T-helper 22 cell (primary cell): ENCODE data around the gene RHOT2.
"Not testable (repeated sequence)": the region's sequence is repeated elsewhere in the genome, so short reads cannot be mapped to it uniquely, and the experiment has no call there.

Experiments used
- DNase-seq: peaks from one replicate; pipeline ENCODE4 v3.0.0-alpha.2; 2020; ENCODE audit warnings: low read depth

RHOT2 gene

GRCh38 chr16:700684-701584 lies 33.0 kb downstream of the RHOT2 start:
- no peak for DNase-seq

GRCh38 chr16:702341-702740 lies 34.4 kb downstream of the RHOT2 start:
- DNase-seq, result no peak

- no peak for DNase-seq
These were observed 35.5 kb downstream of the RHOT2 start for GRCh38 chr16:703406-703805.

- DNase-seq, result no peak
These were observed 36.1 kb downstream of the RHOT2 start for GRCh38 chr16:704047-704446.

GRCh38 chr16:704552-705380 lies 36.8 kb downstream of the RHOT2 start:
- DNase-seq, result no peak

- no peak for DNase-seq
These were observed 37.7 kb downstream of the RHOT2 start, which contains the start of gene FBXL16 for GRCh38 chr16:705431-706188. FBXL16 (minus strand) TSS chr16:705801; CDS start chr16:697405, 8,396 bp downstream.

- no peak for DNase-seq
These were observed 38.5 kb downstream of the RHOT2 start for GRCh38 chr16:706189-707061.

GRCh38 chr16:707062-707538 lies 39.2 kb downstream of the RHOT2 start:
- DNase-seq, result no peak

- no peak for DNase-seq
These were observed 40.1 kb downstream of the RHOT2 start for GRCh38 chr16:708019-708418.

GRCh38 chr16:708959-709358 lies 41.0 kb downstream of the RHOT2 start:
- DNase-seq, result no peak

- DNase-seq, result no peak
These were observed 41.9 kb downstream of the RHOT2 start for GRCh38 chr16:709566-710499.

- DNase-seq, result no peak
These were observed 42.7 kb downstream of the RHOT2 start for GRCh38 chr16:710500-711075.

GRCh38 chr16:711084-711483 lies 43.2 kb downstream of the RHOT2 start:
- no peak for DNase-seq

GRCh38 chr16:711548-712320 lies 43.8 kb downstream of the RHOT2 start:
- peak; percentile 52 for DNase-seq

- DNase-seq, result not testable (repeated sequence)
These were observed 44.9 kb downstream of the RHOT2 start for GRCh38 chr16:712740-713250.

GRCh38 chr16:714079-714478 lies 46.1 kb downstream of the RHOT2 start:
- DNase-seq, result no peak

- DNase-seq, result peak; percentile 76
These were observed 46.9 kb downstream of the RHOT2 start, which contains the start of gene METRN for GRCh38 chr16:714558-715476. METRN (plus strand) TSS chr16:715118; CDS start chr16:715290, 172 bp downstream.
